Camera-type eye (tissue), 1 donor: ENCODE results near the gene PRSS8. TPM values are rescaled to one million over a fixed set of nuclear protein-coding genes. Genes with fewer than 3 reads are reported as not detected.

ENCODE experiments used
- total RNA-seq: library from RNA; depleted of rRNA; stranded (reverse); fragments of >200 nt; gene quantifications from one replicate; pipeline ENCODE4 v1.2.3, GENCODE V29; 2014

The PRSS8 gene
- total RNA-seq: 6.2 TPM

DNA sequence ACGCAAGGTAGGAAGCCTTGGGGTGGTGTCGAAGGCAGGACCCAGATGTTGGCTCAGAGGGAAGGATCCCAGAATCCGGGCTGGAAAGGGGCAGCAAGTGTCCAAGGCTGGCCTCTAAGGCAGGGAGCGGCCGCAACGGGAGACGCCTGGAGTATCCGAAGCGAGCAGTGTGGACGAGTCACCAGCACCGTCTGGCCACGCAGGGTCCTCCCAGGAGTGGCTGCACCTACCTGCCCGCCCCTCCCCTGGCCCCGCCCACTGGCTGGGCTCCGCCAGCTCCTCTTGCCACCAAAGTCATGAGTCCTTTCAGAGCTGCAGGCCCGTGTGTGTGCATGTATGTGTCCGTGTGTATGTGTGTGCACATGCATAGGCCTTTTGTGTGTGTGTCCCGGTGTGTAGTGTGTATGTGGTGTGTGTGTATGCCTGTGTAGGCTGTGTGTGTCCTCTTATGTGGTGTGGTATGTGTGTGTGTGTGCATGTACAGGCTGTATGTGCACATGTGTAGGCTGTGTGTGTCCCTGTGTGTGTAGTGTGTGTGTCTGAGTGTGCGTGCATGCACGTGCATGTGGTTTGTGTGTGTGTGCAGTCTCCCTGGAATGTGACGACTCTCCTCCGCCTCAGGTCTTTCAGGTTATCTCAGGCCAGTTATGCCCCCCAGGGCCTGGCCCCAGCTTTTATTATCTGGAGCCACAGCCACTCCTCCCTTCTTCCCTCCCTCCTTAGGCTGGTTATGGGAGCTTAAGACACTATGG lies at the start of gene PRSS8:
Gene PRSS8, minus strand, starts transcription at position 193 of the 752 bp plus-strand sequence. CDS start 229 bp downstream, outside the sequence.

DNA sequence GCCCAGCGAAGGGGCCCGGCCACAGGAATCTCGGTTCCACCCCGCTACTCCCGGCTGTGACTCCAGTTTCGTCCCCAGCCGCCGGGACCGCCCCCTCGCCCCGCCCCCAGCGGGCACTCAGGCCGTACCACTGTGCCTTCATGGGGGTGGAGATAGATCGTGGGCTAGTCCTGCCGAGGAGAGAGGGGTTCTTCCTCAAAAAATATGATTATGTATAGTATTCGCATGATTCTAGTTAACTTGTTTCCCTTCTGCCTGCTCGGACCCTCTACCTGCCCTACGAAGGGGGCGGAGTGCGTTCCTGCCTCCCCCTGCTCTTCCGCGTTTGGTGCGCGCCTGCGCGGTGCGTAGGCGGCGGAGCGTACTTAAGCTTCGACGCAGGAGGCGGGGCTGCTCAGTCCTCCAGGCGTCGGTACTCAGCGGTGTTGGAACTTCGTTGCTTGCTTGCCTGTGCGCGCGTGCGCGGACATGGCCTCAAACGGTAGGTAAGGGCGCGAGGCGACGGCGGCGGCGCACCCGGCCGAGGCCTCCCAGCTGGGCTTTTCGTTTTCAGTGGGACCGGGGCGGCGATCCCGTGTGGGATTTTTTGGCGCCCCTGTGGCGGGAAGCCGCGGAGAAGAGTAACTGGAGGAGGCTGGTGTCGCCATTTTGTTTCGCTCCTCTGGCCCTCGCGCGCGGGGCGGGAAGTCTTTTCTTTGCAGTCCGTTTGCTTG lies 44.4 kb upstream of the PRSS8 start, which contains the start of gene FUS:
Gene FUS, plus strand, starts transcription at position 393 of the 713 bp plus-strand sequence. Its CDS starts 76 bp downstream, at position 469.

DNA sequence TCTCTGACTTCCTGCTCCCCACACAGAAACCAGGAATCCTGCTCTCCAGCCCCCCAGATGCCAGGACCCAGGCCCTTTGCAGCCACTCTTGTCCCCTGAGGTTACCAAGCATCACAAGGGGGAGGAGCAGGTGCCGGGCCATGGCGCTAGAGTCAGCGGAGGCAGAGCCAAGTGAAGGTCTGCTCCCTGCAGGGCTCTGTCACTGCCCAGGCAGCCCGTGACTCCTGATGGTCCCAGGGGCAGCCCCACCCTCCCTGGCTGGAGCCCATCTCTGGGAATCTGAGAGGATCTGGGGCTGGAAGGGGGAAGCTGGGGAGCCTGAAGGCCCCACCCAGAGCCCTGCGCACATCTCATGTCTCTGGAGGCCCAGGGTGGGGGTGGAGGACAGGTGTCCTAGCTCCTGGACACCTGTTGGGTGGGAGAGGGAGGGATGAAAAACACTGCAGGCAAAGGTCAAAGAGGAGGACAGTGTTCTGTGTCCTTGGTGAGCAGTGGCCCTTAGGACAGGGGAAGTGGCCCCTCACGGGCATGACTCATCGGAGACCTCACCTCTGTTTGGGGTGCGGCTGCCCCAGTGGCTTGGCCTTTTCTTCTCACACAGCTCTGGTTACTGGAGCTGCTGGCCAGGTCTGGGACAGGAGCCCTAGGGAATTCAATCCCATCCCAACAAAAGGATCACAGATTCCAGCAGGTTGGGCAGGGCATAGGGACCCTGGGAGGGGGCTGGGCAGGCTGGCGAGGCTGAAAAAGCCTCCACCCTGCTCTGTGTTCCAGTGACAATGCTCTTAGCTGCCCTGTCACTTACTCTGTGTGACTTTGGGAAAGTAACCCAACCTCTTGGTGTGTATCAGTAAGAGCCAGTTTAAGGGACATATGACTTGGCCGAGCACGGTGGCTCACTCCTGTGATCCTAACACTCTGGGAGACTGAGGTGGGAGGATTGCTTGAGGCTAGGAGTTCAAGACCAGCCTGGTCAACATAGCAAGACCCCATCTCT lies 14.7 kb upstream of the PRSS8 start, which contains the start of gene PRSS36:
Gene PRSS36, minus strand, starts transcription at position 173 of the 997 bp plus-strand sequence. Its CDS starts 31 bp downstream, at position 142.

DNA sequence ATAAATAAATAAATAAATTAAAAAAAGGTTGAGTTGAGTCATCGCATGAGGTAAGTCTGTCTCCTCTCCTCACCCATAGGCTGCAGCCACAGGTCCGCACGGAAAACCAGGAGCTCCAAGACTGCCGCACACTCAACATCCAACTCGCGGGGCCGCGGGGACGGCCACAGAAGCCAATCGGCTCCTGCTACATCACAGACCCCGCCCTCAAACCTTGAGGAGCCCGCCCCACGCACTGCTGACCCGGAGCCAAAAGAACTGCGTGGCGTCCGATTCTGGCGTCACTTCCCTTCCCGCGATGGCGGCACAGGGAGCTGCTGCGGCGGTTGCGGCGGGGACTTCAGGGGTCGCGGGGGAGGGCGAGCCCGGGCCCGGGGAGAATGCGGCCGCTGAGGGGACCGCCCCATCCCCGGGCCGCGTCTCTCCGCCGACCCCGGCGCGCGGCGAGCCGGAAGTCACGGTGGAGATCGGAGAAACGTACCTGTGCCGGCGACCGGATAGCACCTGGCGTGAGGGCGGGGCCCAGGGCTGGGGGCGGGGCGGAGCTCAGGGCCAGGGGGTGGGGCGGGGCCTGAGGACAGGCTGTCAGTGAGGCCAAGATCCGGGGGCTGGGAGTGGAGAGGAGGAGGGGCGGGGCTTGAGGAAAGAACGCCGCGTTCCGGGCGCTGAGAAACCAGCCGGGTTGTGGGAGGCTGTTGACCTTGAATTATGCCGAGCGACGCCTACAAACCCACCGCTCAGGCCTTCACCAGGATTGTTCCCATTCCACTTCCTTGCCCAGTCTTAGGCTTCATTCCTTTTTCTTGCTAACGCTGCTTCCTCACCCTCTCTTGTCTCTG lies 17.9 kb downstream of the PRSS8 start, which contains the start of gene KAT8:
Gene KAT8, plus strand, starts transcription at position 281 of the 839 bp plus-strand sequence. Its CDS starts 18 bp downstream, at position 299.

DNA sequence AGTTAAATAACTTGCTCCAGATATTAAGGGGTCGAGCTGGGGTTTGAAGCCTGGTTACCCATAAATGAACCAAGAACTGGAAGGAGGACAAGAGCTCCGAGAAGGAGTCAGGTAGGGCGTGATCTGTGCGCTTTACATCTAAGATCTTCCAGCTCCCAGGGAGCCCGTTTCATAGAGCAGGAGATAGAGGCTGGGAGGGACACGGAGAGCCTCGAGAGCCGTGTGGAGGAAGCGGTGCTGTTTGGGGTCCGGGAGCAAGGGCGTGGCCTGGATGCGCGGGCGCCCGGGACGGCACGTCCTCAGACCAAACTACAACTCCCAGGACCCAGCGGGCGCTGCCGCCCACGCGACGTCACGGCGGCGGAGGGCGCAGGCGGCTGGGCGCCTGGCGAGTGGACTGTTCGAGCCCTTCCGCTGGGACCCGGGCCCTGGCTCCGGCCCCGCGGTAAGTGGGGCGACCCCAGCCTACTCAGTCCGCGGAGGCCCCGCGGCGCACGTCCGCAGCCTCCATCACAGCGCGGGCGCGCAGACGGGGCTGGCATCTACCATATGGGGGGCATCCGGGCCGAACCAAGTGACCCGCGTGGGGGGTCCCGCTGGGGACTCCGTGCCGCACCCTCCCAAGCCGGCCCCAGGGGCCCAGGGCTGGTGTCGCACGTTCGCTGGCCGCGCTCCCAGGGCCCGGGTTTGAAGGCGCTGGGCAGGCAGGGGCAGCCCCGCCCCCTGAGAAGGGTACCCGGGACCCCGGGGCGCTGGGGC lies 27.3 kb downstream of the PRSS8 start, which contains the start of gene BCKDK:
Gene BCKDK, plus strand, starts transcription at position 352 of the 759 bp plus-strand sequence. CDS start 838 bp downstream, outside the sequence.

DNA sequence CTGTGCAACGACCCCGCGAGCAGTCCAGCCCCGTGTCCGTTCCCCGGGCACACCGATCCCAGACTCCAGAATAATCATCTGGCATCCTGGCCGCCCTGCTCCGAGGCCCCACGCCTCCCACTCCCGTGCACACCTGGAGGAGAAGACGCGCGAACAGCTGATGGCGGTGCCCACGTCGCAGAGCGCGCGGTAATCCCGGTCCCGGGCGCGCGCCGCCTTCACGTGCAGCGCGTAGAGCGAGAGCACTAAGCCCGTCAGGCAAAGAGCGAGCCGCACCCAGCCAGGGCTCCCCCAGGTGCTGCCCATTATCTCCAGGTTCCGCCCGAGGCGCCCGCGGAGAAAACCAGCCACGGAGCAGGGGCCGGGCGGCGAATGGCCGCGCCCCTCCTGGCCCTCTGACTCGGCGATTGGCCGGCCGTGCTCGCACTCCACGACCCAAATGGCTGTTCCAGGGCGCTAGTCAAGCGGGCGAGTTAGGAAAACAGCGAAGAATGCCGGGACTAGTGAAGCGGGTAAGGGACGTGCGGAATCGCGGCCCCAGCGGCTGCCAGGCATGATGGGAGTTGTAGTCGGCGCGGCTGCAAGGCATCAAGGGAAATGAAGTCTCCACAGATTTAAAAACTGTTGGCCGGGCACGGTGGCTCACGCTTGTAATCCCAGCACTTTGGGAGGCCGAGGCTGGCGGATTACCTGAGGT lies 41.0 kb downstream of the PRSS8 start, which contains the start of gene VKORC1:
Gene VKORC1, minus strand, starts transcription at position 374 of the 697 bp plus-strand sequence. Its CDS starts 68 bp downstream, at position 306.

DNA sequence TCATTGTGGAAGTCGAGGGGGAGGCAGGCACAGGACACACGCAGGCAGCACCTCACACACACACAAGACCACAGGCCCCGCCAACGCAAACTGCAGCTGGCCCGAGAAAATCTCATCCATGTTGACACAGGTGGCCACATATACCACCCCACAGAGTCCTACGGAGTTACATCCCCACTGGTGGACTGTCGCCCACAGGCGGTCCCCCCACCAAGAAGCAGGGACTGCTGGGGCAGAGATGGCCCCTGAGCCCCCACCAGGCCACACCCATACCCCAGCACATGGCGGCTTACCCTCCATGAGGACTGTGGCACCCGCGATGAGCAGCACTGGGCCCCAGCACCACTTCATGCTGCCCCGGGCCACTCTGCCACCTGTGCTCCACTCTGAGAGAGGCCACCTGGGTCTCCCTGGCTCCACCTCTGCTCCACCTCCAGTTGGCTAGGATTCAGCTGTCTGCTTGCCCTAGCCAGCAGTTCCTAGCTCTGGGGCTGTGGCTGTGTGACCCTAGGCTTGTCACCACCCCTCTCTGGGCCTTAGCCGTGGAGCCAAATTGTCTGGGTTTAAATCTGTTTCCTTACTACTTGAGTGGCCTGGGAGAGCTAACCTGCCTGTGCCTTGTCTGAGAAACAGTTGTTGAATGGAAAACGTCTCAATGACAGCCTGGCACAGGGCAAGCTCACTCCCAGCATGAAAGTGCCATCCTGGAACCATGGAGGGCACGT lies 46.9 kb downstream of the PRSS8 start, which contains the start of gene PRSS53:
Gene PRSS53, minus strand, starts transcription at position 485 of the 725 bp plus-strand sequence. Its CDS starts 134 bp downstream, at position 351.

Other genes with a start within 250 kb of the PRSS8 start
- 34.7 TPM for gene BCL7C, start 241.7 kb downstream of the PRSS8 start, total RNA-seq
- gene CTF1, start 239.1 kb downstream of the PRSS8 start, total RNA-seq: 1.6 TPM
- gene FBXL19, start 212.2 kb downstream of the PRSS8 start, total RNA-seq: 23.4 TPM
- 17.2 TPM for gene ORAI3, start 186.7 kb downstream of the PRSS8 start, total RNA-seq
- 9.0 TPM for gene SETD1A, start 178.0 kb downstream of the PRSS8 start, total RNA-seq
- gene HSD3B7, start 150.5 kb downstream of the PRSS8 start, total RNA-seq: 8.4 TPM
- 9.1 TPM for gene STX1B, start 125.1 kb downstream of the PRSS8 start, total RNA-seq
- 30.6 TPM for gene STX4, start 102.2 kb downstream of the PRSS8 start, total RNA-seq
- 5.4 TPM for gene ZNF668, start 61.5 kb downstream of the PRSS8 start, total RNA-seq
- gene ZNF646, start 61.3 kb downstream of the PRSS8 start, total RNA-seq: 18.0 TPM
- 4.1 TPM for gene PRSS53, start 46.8 kb downstream of the PRSS8 start, total RNA-seq
- 66.6 TPM for gene VKORC1, start 40.9 kb downstream of the PRSS8 start, total RNA-seq
- gene BCKDK, start 27.3 kb downstream of the PRSS8 start, total RNA-seq: 21.9 TPM
- 56.6 TPM for gene KAT8, start 18.1 kb downstream of the PRSS8 start, total RNA-seq
- not detected for gene PRSS36, start 14.3 kb upstream of the PRSS8 start, total RNA-seq
- 155 TPM for gene FUS, start 44.4 kb upstream of the PRSS8 start, total RNA-seq
- gene PYCARD, start 67.0 kb upstream of the PRSS8 start, total RNA-seq: 8.5 TPM
- 7.6 TPM for gene TRIM72, start 78.4 kb upstream of the PRSS8 start, total RNA-seq
- gene PYDC1, start 81.4 kb upstream of the PRSS8 start, total RNA-seq: not detected
- gene ITGAM, start 124.2 kb upstream of the PRSS8 start, total RNA-seq: 3.6 TPM
- gene ITGAX, start 219.4 kb upstream of the PRSS8 start, total RNA-seq: 1.8 TPM